PFSK-1 (cell line): ENCODE results near the gene PCSK5.

ENCODE experiments used
- FOXP2 ChIP-seq: optimal IDR thresholded peaks from 2 replicates; pipeline ENCODE3; 2011; ENCODE audit warnings: borderline replicate concordance, control low read depth, inconsistent platforms; ENCODE audit not compliant: insufficient read depth; ENCODE audit errors: extremely low read length, extremely low read depth
- POLR2AphosphoS5 ChIP-seq: IDR thresholded peaks from 2 replicates; pipeline ENCODE4 v1.6.1; 2012; ENCODE audit warnings: low read depth, mild to moderate bottlenecking, control low read depth, low read length, moderate library complexity
- SIN3A ChIP-seq: IDR thresholded peaks from 2 replicates; pipeline ENCODE4 v1.6.1; 2012; ENCODE audit warnings: mild to moderate bottlenecking, low read length, moderate library complexity, borderline replicate concordance; ENCODE audit not compliant: insufficient read depth
- TAF1 ChIP-seq: IDR thresholded peaks from 2 replicates; pipeline ENCODE4 v1.6.1; 2012; ENCODE audit warnings: low read length, control low read depth, borderline replicate concordance; ENCODE audit not compliant: insufficient read depth
- TF ChIP-seq, protein P1 (sequence below), 2 experiments: IDR thresholded peaks; 2 replicates each; pipeline versions ENCODE4 v1.6.1 to v1.8.0; 2011 to 2012; ENCODE audit warnings: low read depth in 2 of 2, low read length in 2 of 2, control low read depth in 1 of 2, inconsistent platforms in 1 of 2, mild to moderate bottlenecking in 1 of 2, moderate library complexity in 1 of 2; ENCODE audit not compliant: insufficient read depth in 1 of 2

DNA sequence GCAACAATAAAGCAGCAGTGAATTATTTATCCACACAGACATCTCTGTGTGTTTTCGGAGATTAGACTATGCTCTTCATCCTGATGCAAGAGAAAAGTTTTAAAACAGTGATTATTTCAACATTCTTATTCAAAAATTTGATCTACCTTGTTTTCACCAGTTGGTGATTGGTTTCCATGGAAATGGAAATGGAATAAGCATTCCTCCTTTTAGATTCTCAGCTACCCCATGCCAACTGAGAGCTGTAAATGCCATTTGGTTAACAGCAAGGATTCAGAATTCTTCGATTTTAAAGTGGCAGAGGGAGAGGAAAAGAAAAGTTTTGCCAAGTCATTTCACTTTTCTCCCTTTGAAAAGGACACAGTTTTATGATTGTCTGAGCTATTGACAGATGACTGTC, 154.7 kb downstream of the PCSK5 start:
- TF ChIP-seq SIN3A (no peak), POLR2AphosphoS5 (no peak), TAF1 (no peak), FOXP2 (no peak)
- TF ChIP-seq, protein P1, sequence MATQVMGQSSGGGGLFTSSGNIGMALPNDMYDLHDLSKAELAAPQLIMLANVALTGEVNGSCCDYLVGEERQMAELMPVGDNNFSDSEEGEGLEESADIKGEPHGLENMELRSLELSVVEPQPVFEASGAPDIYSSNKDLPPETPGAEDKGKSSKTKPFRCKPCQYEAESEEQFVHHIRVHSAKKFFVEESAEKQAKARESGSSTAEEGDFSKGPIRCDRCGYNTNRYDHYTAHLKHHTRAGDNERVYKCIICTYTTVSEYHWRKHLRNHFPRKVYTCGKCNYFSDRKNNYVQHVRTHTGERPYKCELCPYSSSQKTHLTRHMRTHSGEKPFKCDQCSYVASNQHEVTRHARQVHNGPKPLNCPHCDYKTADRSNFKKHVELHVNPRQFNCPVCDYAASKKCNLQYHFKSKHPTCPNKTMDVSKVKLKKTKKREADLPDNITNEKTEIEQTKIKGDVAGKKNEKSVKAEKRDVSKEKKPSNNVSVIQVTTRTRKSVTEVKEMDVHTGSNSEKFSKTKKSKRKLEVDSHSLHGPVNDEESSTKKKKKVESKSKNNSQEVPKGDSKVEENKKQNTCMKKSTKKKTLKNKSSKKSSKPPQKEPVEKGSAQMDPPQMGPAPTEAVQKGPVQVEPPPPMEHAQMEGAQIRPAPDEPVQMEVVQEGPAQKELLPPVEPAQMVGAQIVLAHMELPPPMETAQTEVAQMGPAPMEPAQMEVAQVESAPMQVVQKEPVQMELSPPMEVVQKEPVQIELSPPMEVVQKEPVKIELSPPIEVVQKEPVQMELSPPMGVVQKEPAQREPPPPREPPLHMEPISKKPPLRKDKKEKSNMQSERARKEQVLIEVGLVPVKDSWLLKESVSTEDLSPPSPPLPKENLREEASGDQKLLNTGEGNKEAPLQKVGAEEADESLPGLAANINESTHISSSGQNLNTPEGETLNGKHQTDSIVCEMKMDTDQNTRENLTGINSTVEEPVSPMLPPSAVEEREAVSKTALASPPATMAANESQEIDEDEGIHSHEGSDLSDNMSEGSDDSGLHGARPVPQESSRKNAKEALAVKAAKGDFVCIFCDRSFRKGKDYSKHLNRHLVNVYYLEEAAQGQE (IDR thresholded peaks at IDR 0.05; ENCODE audit: insufficient read depth in 1 of 2, low read depth in 2 of 2, low read length in 2 of 2): no peak
